BJ (cell line): ENCODE measurements around the gene PLXNB1. TPM values are rescaled to one million over a fixed set of nuclear protein-coding genes. Genes with fewer than 3 reads are reported as not detected.
"Not testable (repeated sequence)": the region's sequence is repeated elsewhere in the genome, so short reads cannot be mapped to it uniquely, and the experiment has no call there.

ENCODE experiments used
- CTCF ChIA-PET: fragments of 350-600 bp; formaldehyde crosslinking; extraction: SDS; loops from one replicate; lab custom pipeline; 2021; ENCODE audit warnings: antibody characterized with exemption, inconsistent platforms; lab: Yijun Ruan, JAX
- POLR2A ChIA-PET: fragments of 300-600 bp; sonication (Branson Sonifier 250); formaldehyde crosslinking; extraction: SDS; loops from one replicate; lab custom pipeline; 2021; ENCODE audit warnings: antibody characterized with exemption; lab: Charles Lee
- DNase-seq: peaks from one replicate; pipeline ENCODE4 v3.0.0-alpha.2; 2011; ENCODE audit warnings: low read depth
- H3K27me3 ChIP-seq: 2 replicates; pipeline ENCODE4 v1.6.0; 2011; ENCODE audit warnings: low read length; ENCODE audit not compliant: control insufficient read depth, insufficient read depth
- H3K36me3 ChIP-seq: 2 replicates; pipeline ENCODE4 v1.5.1; 2011; ENCODE audit warnings: low read length; ENCODE audit not compliant: control insufficient read depth, insufficient read depth
- H3K4me3 ChIP-seq: 2 replicates; pipeline ENCODE4 v1.5.1; 2011; ENCODE audit warnings: low read depth, mild to moderate bottlenecking, control low read depth, low read length
- polyA plus RNA-seq: library from polyadenylated mRNA; depleted of rRNA; stranded (reverse); fragments of >200 nt; gene quantifications from 2 replicates; pipeline ENCODE4 v1.2.3, GENCODE V29; 2011
- TF ChIP-seq, protein P1 (sequence below): IDR thresholded peaks from 2 replicates; pipeline ENCODE4 v1.5.1; 2011; ENCODE audit warnings: low read depth, mild to moderate bottlenecking, control low read depth, inconsistent platforms, low read length, moderate library complexity; ENCODE audit not compliant: insufficient read depth

The PLXNB1 gene
- polyA plus RNA-seq, 1 experiment = 26.3 TPM

- ChIA-PET CTCF (interaction anchor here (0.6 to 1.4 kb wide), 2 partner anchors 8 to 88 kb away, joined by 3 to 4 read pairs; no protein-coding TSS in a partner anchor), POLR2A (interaction anchor here (0.6 kb wide), 1 partner anchor 43 kb away, joined by 7 read pairs; no protein-coding TSS in a partner anchor)
- TF ChIP-seq, protein P1, sequence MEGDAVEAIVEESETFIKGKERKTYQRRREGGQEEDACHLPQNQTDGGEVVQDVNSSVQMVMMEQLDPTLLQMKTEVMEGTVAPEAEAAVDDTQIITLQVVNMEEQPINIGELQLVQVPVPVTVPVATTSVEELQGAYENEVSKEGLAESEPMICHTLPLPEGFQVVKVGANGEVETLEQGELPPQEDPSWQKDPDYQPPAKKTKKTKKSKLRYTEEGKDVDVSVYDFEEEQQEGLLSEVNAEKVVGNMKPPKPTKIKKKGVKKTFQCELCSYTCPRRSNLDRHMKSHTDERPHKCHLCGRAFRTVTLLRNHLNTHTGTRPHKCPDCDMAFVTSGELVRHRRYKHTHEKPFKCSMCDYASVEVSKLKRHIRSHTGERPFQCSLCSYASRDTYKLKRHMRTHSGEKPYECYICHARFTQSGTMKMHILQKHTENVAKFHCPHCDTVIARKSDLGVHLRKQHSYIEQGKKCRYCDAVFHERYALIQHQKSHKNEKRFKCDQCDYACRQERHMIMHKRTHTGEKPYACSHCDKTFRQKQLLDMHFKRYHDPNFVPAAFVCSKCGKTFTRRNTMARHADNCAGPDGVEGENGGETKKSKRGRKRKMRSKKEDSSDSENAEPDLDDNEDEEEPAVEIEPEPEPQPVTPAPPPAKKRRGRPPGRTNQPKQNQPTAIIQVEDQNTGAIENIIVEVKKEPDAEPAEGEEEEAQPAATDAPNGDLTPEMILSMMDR = no peak
- Histone ChIP-seq H3K27me3 (no peaks in the 10 kb centered on the region), H3K36me3 (peaks cover 11% of the 10 kb centered on the region), H3K4me3 (no peak overlapping the region)
- DNase-seq = no peak
Measured at GRCh38 chr3:48476426-48477053, 46.7 kb upstream of the PLXNB1 start.

DNA sequence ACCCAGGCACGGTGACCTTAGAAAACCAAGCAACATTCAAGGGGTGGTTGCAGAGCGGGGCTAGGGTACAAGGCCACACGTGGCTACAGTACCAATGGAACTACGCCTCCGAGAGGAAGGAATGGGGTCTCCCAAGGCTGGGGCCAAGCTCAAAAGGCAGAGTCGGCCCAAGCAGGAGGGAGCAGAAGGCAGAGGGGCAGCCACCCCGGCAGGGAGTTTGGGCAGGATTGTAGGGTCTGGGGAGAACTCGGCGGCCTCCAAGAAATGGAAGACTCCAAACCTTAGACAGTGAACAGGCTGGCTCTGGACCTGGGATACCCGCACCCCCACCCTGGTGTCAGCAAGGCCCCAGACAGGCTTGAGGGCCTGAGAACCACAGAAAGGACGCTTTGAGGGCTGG is 45.3 kb upstream of the PLXNB1 start:
- Histone ChIP-seq H3K4me3 (no peak overlapping the region), H3K27me3 (no peaks in the 10 kb centered on the region), H3K36me3 (peaks cover 13% of the 10 kb centered on the region)
- TF ChIP-seq, protein P1 = no peak
- no peak for DNase-seq
- CTCF ChIA-PET = interaction anchor here (1.0 to 1.4 kb wide), 2 partner anchors 9 to 208 kb away, joined by 4 read pairs; no protein-coding TSS in a partner anchor
- POLR2A ChIA-PET = no interaction called here

DNA sequence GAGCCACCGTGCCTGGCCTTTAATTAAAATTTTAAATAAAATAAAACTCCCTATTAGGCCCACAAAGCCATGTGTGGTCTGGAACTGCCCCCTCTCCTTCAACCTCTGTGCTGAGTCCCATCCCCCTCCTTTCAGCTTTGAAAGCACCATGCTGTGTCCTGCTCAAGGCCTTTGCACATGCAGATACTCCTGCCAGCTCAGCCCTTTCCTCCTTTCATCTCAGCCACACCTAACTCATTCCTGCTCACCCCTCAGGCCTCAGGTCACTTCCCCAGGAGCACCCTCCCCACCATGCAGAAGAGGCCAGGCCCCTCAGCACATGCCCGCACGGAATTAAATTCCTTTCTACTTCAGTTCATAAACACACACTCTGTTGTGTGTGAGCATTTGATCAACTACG is 44.7 kb upstream of the PLXNB1 start:
- ChIA-PET CTCF (interaction anchor here (0.8 to 3.1 kb wide), 5 partner anchors 12 to 209 kb away, joined by 3 to 14 read pairs (median 4); no protein-coding TSS in a partner anchor), POLR2A (no interaction called here)
- Histone ChIP-seq H3K27me3 (no peaks in the 10 kb centered on the region), H3K4me3 (no peak overlapping the region), H3K36me3 (peaks cover 17% of the 10 kb centered on the region)
- TF ChIP-seq, protein P1 = no peak
- DNase-seq = no peak

GRCh38 chr3:48474031-48474430 is 44.1 kb upstream of the PLXNB1 start:
- CTCF ChIA-PET = interaction anchor here (0.8 to 3.1 kb wide), 10 partner anchors 10 to 74 kb away, joined by 3 to 14 read pairs (median 4); no protein-coding TSS in a partner anchor
- not testable (repeated sequence) for H3K4me3 ChIP-seq

DNA sequence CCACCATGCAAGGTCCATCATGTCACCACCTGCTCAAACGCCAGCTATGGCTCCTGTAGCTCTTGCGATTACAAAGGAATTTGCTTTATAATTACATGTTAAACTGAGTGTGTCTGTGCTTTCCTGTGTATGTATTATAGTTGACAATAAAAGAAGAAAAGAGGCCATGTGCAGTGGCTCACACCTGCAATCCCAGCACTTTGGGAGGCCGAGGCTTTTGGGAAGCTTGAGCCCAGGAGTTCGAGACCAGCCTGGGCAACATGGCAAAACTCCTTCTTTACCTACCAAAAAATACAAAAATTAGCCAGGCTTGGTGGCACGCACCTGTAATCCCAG is 43.7 kb upstream of the PLXNB1 start:
- no peaks in the 10 kb centered on the region for H3K27me3 ChIP-seq
- H3K36me3 ChIP-seq = peaks cover 18% of the 10 kb centered on the region
- ChIA-PET POLR2A (no interaction called here), CTCF (interaction anchor here (0.6 to 3.1 kb wide), 15 partner anchors 9 to 701 kb away, joined by 3 to 14 read pairs (median 4); partner anchors contain the start of gene PFKFB4)
- no peak overlapping the region for H3K4me3 ChIP-seq
- TF ChIP-seq, protein P1 = no peak
- DNase-seq = no peak

More at GRCh38 chr3:48474031-48474430, 44.1 kb upstream of the PLXNB1 start:
- DNase-seq, POLR2A ChIA-PET, H3K27me3 ChIP-seq: not testable (repeated sequence)
- H3K36me3 ChIP-seq = peaks cover 19% of the 10 kb centered on the region
